ENCODE data around the gene USP33.

The USP33 gene

DNA sequence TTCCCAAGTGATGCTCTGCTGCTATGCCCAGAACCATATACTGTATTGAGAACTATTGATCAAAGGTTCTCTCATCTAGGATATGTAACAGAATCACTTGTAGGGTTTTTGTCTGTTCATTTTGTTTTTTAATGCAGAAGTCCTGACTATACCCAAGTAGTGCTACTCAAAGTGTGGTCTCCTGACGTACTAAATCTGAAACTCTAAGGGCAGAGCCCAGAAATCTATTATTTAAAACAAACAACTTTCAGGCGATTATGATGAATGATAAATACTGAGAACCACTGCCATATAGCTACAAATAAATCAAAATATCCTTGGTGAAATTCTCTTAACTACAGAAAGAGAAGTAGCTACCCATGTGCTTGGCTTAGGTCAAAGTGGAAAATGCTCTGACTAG, 87.3 kb downstream of the USP33 start:
- Histone ChIP-seq H3K27me3 (ENCODE audit: control insufficient read depth, insufficient read depth, low read length) (no peaks in the 10 kb centered on the region), H3K36me3 (ENCODE audit: control insufficient read depth, insufficient read depth, low read length) (no peaks in the 10 kb centered on the region), H3K4me3 (ENCODE audit: low read length) (no peak overlapping the region), H3K27ac (ENCODE audit: low read length) (no peak overlapping the region), H3K9me3 (ENCODE audit: control insufficient read depth, insufficient read depth, low read length) (no peaks in the 10 kb centered on the region), H3K4me1 (ENCODE audit: control insufficient read depth, insufficient read depth, low read length) (0 out of 2 replicates have a peak, but pooled peaks cover 1% of the 10 kb centered on the region)
- WGBS (ENCODE audit: insufficient coverage, insufficient read length), result no CpG with 5 or more reads among the region's 2 CpGs
- no peak for DNase-seq (ENCODE audit: low read depth, low spot score)

GRCh38 chr1:77671836-77672235, 87.8 kb downstream of the USP33 start:
- Histone ChIP-seq H3K4me3 (ENCODE audit: low read length) (no peak overlapping the region), H3K27me3 (ENCODE audit: control insufficient read depth, insufficient read depth, low read length) (no peaks in the 10 kb centered on the region), H3K4me1 (ENCODE audit: control insufficient read depth, insufficient read depth, low read length) (0 out of 2 replicates have a peak, but pooled peaks cover 1% of the 10 kb centered on the region), H3K9me3 (ENCODE audit: control insufficient read depth, insufficient read depth, low read length) (no peaks in the 10 kb centered on the region), H3K27ac (ENCODE audit: low read length) (no peak overlapping the region), H3K36me3 (ENCODE audit: control insufficient read depth, insufficient read depth, low read length) (no peaks in the 10 kb centered on the region)
- no CpG with 5 or more reads among the region's 5 CpGs for WGBS (ENCODE audit: insufficient coverage, insufficient read length)
- no peak for DNase-seq (ENCODE audit: low read depth, low spot score)

DNA sequence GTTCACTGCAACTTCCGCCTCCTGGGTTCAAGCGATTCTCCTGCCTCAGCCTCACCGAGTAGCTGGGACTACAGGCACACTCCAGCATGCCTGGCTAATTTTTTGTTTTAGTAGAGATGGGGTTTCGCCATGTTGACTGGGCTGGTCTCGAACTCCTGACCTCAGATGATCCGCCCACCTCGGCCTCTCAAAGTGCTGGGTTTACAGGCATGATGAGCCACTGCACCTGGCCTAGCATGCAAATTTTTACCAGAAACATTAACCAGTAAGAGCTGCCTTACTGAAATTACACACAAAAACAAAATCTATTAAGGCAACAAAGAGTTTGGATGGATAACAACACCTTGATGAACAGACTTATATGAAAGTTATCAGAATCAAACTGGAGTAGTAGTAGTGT, 89.3 kb downstream of the USP33 start:
- H3K36me3 ChIP-seq (ENCODE audit: control insufficient read depth, insufficient read depth, low read length), result no peaks in the 10 kb centered on the region
- no peak overlapping the region for H3K4me3 ChIP-seq (ENCODE audit: low read length)
- no peak for DNase-seq (ENCODE audit: low read depth, low spot score)
- H3K4me1 ChIP-seq (ENCODE audit: control insufficient read depth, insufficient read depth, low read length), result 0 out of 2 replicates have a peak, but pooled peaks cover 1% of the 10 kb centered on the region
- no peak overlapping the region for H3K27ac ChIP-seq (ENCODE audit: low read length)
- no CpG with 5 or more reads among the region's 7 CpGs for WGBS (ENCODE audit: insufficient coverage, insufficient read length)
- H3K9me3 ChIP-seq (ENCODE audit: control insufficient read depth, insufficient read depth, low read length), result no peaks in the 10 kb centered on the region
- H3K27me3 ChIP-seq (ENCODE audit: control insufficient read depth, insufficient read depth, low read length), result no peaks in the 10 kb centered on the region

DNA sequence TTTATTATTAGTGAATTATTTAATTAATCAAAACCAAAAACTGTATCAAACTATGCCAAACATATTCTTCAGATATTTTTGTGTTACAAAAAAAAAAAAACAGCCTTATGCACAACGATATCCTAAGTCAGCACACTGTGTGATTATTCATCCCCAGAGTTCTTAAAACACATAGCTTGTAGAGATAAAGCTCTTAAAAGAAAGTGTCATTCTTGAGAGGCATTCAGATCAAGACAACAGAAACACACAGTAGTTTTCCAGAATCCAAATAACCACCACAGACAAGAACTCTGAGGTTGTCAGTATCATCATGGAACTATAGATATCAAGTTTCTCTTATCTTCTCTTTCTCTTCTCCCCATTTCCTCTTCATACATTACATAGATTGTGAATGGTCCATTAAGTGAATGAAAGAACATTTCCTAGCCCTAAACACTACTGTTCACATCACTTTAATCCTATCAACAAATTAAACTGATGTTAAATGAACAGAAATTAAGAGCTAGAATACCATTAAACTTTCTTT, 90.7 kb downstream of the USP33 start:
- no peaks in the 10 kb centered on the region for H3K36me3 ChIP-seq (ENCODE audit: control insufficient read depth, insufficient read depth, low read length)
- DNase-seq (ENCODE audit: low read depth, low spot score), result no peak
- H3K27me3 ChIP-seq (ENCODE audit: control insufficient read depth, insufficient read depth, low read length), result no peaks in the 10 kb centered on the region
- WGBS (ENCODE audit: insufficient coverage, insufficient read length), result no CpG with 5 or more reads among the region's 1 CpG
- H3K9me3 ChIP-seq (ENCODE audit: control insufficient read depth, insufficient read depth, low read length), result no peaks in the 10 kb centered on the region
- no peak overlapping the region for H3K27ac ChIP-seq (ENCODE audit: low read length)
- 0 out of 2 replicates have a peak, but pooled peaks cover 1% of the 10 kb centered on the region for H3K4me1 ChIP-seq (ENCODE audit: control insufficient read depth, insufficient read depth, low read length)
- no peak overlapping the region for H3K4me3 ChIP-seq (ENCODE audit: low read length)

DNA sequence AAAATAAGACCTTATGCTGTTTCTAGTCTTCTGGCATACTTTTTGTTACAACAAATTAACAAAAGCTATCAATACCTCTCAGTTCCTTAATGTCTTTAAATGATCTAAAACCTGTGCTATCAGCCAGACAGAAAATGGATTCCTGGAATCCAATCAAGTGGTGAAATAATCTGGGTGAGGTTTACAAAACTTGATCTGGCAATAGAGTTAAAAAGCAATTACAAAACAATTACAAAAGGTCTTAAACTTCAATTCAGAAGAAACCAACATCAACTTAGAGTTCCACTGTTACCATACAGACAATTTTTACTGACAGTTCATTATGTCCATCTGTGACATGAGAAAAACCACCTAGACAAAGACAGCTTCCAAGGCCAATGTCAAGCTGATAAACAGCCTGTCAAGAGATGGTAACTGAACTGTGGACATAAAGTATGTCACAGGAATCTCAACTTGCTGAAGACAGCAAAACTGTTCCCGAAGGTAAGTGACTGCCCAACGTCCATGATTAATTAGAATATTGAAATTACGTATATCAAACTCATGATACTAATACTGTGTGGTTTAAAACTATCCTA, 94.6 kb downstream of the USP33 start:
- WGBS (ENCODE audit: insufficient coverage, insufficient read length), result no CpG with 5 or more reads among the region's 3 CpGs
- no peak for DNase-seq (ENCODE audit: low read depth, low spot score)
- no peaks in the 10 kb centered on the region for H3K9me3 ChIP-seq (ENCODE audit: control insufficient read depth, insufficient read depth, low read length)
- no peak overlapping the region for H3K4me3 ChIP-seq (ENCODE audit: low read length)
- no peaks in the 10 kb centered on the region for H3K27me3 ChIP-seq (ENCODE audit: control insufficient read depth, insufficient read depth, low read length)
- H3K36me3 ChIP-seq (ENCODE audit: control insufficient read depth, insufficient read depth, low read length), result no peaks in the 10 kb centered on the region
- no peak overlapping the region for H3K27ac ChIP-seq (ENCODE audit: low read length)
- no peaks in the 10 kb centered on the region for H3K4me1 ChIP-seq (ENCODE audit: control insufficient read depth, insufficient read depth, low read length)

- Histone ChIP-seq H3K36me3 (ENCODE audit: control insufficient read depth, insufficient read depth, low read length) (no peaks in the 10 kb centered on the region), H3K9me3 (ENCODE audit: control insufficient read depth, insufficient read depth, low read length) (no peaks in the 10 kb centered on the region), H3K27ac (ENCODE audit: low read length) (no peak overlapping the region), H3K4me1 (ENCODE audit: control insufficient read depth, insufficient read depth, low read length) (no peaks in the 10 kb centered on the region), H3K4me3 (ENCODE audit: low read length) (no peak overlapping the region), H3K27me3 (ENCODE audit: control insufficient read depth, insufficient read depth, low read length) (no peaks in the 10 kb centered on the region)
- no CpG with 5 or more reads among the region's 4 CpGs for WGBS (ENCODE audit: insufficient coverage, insufficient read length)
- no peak for DNase-seq (ENCODE audit: low read depth, low spot score)
Measured at GRCh38 chr1:77661696-77662095, 98.0 kb downstream of the USP33 start.

- Histone ChIP-seq H3K4me3 (ENCODE audit: low read length) (no peak overlapping the region), H3K27ac (ENCODE audit: low read length) (no peak overlapping the region), H3K9me3 (ENCODE audit: control insufficient read depth, insufficient read depth, low read length) (no peaks in the 10 kb centered on the region), H3K4me1 (ENCODE audit: control insufficient read depth, insufficient read depth, low read length) (no peaks in the 10 kb centered on the region), H3K27me3 (ENCODE audit: control insufficient read depth, insufficient read depth, low read length) (no peaks in the 10 kb centered on the region), H3K36me3 (ENCODE audit: control insufficient read depth, insufficient read depth, low read length) (no peaks in the 10 kb centered on the region)
- no peak for DNase-seq (ENCODE audit: low read depth, low spot score)
- 100% methylated on average over 2 of the region's 4 CpGs for WGBS (ENCODE audit: insufficient coverage, insufficient read length)
Measured at GRCh38 chr1:77659879-77660593, 99.6 kb downstream of the USP33 start.

DNA sequence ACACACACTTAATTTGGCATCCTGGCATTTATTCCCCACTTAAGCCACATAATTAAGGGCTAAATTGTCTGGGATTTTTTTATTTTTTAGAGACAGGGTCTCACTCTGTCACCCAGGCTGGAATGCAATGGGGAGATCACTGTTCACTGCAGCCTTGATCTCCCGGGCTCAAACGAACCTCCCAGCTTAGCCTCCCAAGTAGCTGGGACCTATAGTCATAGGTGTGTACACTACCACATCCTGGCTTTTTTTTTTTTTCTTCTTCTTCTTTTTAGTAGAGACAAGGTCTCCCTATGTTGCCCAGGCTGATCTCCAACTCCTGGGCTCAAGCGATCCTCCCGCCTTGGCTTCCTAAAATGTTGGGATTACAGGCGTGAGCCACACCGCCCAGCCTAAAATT, 101.4 kb downstream of the USP33 start:
- Histone ChIP-seq H3K27me3 (ENCODE audit: control insufficient read depth, insufficient read depth, low read length) (no peaks in the 10 kb centered on the region), H3K27ac (ENCODE audit: low read length) (no peak overlapping the region), H3K36me3 (ENCODE audit: control insufficient read depth, insufficient read depth, low read length) (no peaks in the 10 kb centered on the region), H3K4me3 (ENCODE audit: low read length) (no peak overlapping the region), H3K9me3 (ENCODE audit: control insufficient read depth, insufficient read depth, low read length) (no peaks in the 10 kb centered on the region), H3K4me1 (ENCODE audit: control insufficient read depth, insufficient read depth, low read length) (no peaks in the 10 kb centered on the region)
- no CpG with 5 or more reads among the region's 6 CpGs for WGBS (ENCODE audit: insufficient coverage, insufficient read length)
- no peak for DNase-seq (ENCODE audit: low read depth, low spot score)

DNA sequence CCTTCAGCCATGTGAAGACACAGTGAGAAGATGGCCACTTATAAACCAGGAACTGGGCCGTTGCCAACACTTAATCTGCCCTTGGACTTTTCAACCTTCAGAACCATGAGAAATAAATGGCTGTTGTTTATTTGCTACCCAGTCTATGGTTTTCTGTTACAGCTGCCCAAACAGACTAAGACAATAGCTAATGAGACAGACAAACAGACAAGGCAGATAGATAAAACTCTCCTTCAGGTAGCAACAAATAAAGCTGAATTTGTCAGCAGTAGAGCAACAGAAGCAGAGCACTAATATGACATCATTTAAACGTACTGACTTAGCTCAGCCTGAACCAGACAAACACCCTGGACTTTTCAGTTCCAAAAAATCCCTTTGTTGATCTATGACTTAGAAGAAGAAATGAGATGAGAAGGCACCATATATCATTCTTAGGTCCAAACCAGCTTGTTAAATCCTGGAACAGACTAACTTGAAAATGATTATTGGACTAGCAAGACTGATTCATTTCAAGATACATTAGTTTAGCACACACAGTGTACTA, 104.1 kb downstream of the USP33 start:
- H3K27ac ChIP-seq (ENCODE audit: low read length), result no peak overlapping the region
- no peaks in the 10 kb centered on the region for H3K4me1 ChIP-seq (ENCODE audit: control insufficient read depth, insufficient read depth, low read length)
- no CpG with 5 or more reads among the region's 2 CpGs for WGBS (ENCODE audit: insufficient coverage, insufficient read length)
- H3K36me3 ChIP-seq (ENCODE audit: control insufficient read depth, insufficient read depth, low read length), result no peaks in the 10 kb centered on the region
- DNase-seq (ENCODE audit: low read depth, low spot score), result no peak
- no peaks in the 10 kb centered on the region; the same call in 1 of the 2 replicates for H3K9me3 ChIP-seq (ENCODE audit: control insufficient read depth, insufficient read depth, low read length)
- no peaks in the 10 kb centered on the region for H3K27me3 ChIP-seq (ENCODE audit: control insufficient read depth, insufficient read depth, low read length)
- H3K4me3 ChIP-seq (ENCODE audit: low read length), result no peak overlapping the region

- WGBS (ENCODE audit: insufficient coverage, insufficient read length), result no CpG with 5 or more reads among the region's 6 CpGs
- H3K9me3 ChIP-seq (ENCODE audit: control insufficient read depth, insufficient read depth, low read length), result no peaks in the 10 kb centered on the region; the same call in 1 of the 2 replicates
- H3K4me3 ChIP-seq (ENCODE audit: low read length), result no peak overlapping the region
- no peak overlapping the region for H3K27ac ChIP-seq (ENCODE audit: low read length)
- H3K36me3 ChIP-seq (ENCODE audit: control insufficient read depth, insufficient read depth, low read length), result no peaks in the 10 kb centered on the region
- H3K27me3 ChIP-seq (ENCODE audit: control insufficient read depth, insufficient read depth, low read length), result no peaks in the 10 kb centered on the region
- DNase-seq (ENCODE audit: low read depth, low spot score), result no peak
- no peaks in the 10 kb centered on the region for H3K4me1 ChIP-seq (ENCODE audit: control insufficient read depth, insufficient read depth, low read length)
Measured at GRCh38 chr1:77652970-77653516, 106.6 kb downstream of the USP33 start.
